HCT116 (cell line): ENCODE data around the gene BTBD9. TPM values are rescaled to one million over a fixed set of nuclear protein-coding genes. Genes with fewer than 3 reads are reported as not detected.

Experiments used
- ATAC-seq: fragments of 200-7000 bp; cut with Tn5 transposase; 2 replicates; pipeline ENCODE4 v1.9.1; 2020; ENCODE audit warnings: mild to moderate bottlenecking, moderate library complexity
- BruUV-seq: library from RNA; stranded (reverse); fragments of 400-500 nt; replicated peaks from 2 replicates; lab custom pipeline; 2021; lab: Mats Ljungman, UMichigan
- CTCF ChIA-PET: fragments of 300-600 bp; sonication (Branson Sonifier 250); formaldehyde crosslinking; loops from one replicate; lab custom pipeline; 2021; ENCODE audit warnings: antibody characterized with exemption; lab: Charles Lee
- POLR2A ChIA-PET: fragments of 300-600, 350-600 bp; sonication (Branson Sonifier 250); formaldehyde crosslinking; loops from one replicate; lab custom pipeline; 2021; ENCODE audit warnings: antibody characterized with exemption; lab: Charles Lee
- RAD21 ChIA-PET, 2 experiments: fragments of 300-600 bp; sonication (Branson Sonifier 250); formaldehyde crosslinking; loops; one replicate each; lab custom pipeline; 2023; ENCODE audit warnings: low total read pairs in 2 of 2; ENCODE audit not compliant: uncharacterized antibody in 2 of 2, unreplicated experiment in 2 of 2, low non-redundant PET in 1 of 2; lab: Charles Lee
- DNase-seq: peaks from one replicate; pipeline ENCODE4 v3.0.0-alpha.2; 2010; ENCODE audit warnings: low read depth, low spot score
- H2AFZ ChIP-seq: fragments of 200-600 bp; shearing (Covaris generic), sonication (generic); 2 replicates; pipeline ENCODE4 v1.6.1; 2017; ENCODE audit warnings: low read depth, mixed run types, mixed read lengths, antibody characterized with exemption, low read length; ENCODE audit not compliant: poor library complexity, severe bottlenecking
- H3K27ac ChIP-seq: 2 replicates; pipeline ENCODE4 v1.5.1; 2012; ENCODE audit warnings: low read depth, low read length
- H3K27me3 ChIP-seq: fragments of 200-600 bp; sonication (generic); 2 replicates; pipeline ENCODE4 v1.6.1; 2016; ENCODE audit warnings: mixed run types, low read length, mixed read lengths; ENCODE audit not compliant: insufficient read depth
- H3K36me3 ChIP-seq, 2 experiments: fragments of 200-500 bp in 1 of 2; fragments of 200-600 bp in 1 of 2; sonication (Bioruptor generic) in 1 of 2; sonication (generic) in 1 of 2; 2 replicates each; pipeline versions ENCODE4 v1.5.1 to v1.6.1; 2014 to 2016; ENCODE audit warnings: low read length in 2 of 2, inconsistent platforms in 1 of 2, mixed read lengths in 1 of 2, mixed run types in 1 of 2; ENCODE audit not compliant: insufficient read depth in 2 of 2, control insufficient read depth in 1 of 2
- H3K4me1 ChIP-seq, 2 experiments: fragments of 200-600 bp in 1 of 2; sonication (generic) in 1 of 2; 2 replicates each; pipeline versions ENCODE4 v1.5.1 to v1.6.1; 2012 to 2017; ENCODE audit warnings: low read length in 2 of 2, inconsistent platforms in 1 of 2, mild to moderate bottlenecking in 1 of 2, mixed read lengths in 1 of 2, mixed run types in 1 of 2, moderate library complexity in 1 of 2; ENCODE audit not compliant: insufficient read depth in 2 of 2, control insufficient read depth in 1 of 2
- H3K4me2 ChIP-seq: fragments of 200-600 bp; sonication (generic); 2 replicates; pipeline ENCODE4 v1.6.1; 2017; ENCODE audit warnings: mixed run types, low read length, mixed read lengths
- H3K4me3 ChIP-seq, 2 experiments: fragments of 200-600 bp in 1 of 2; sonication (generic) in 1 of 2; replicated peaks in 1 of 2; 2 replicates each; pipeline ENCODE4 v1.5.1; 2011 to 2016; ENCODE audit warnings: low read length in 2 of 2, control low read depth in 1 of 2, low read depth in 1 of 2, mild to moderate bottlenecking in 1 of 2, mixed read lengths in 1 of 2, mixed run types in 1 of 2
- H3K79me2 ChIP-seq: fragments of 200-600 bp; sonication (generic); 2 replicates; pipeline ENCODE4 v1.6.1; 2017; ENCODE audit warnings: mild to moderate bottlenecking, mixed run types, low read length, moderate library complexity, mixed read lengths; ENCODE audit not compliant: insufficient read depth
- H3K9ac ChIP-seq: fragments of 200-600 bp; sonication (generic); 2 replicates; pipeline ENCODE4 v1.6.1; 2016; ENCODE audit warnings: low read length, mixed read lengths
- H3K9me2 ChIP-seq: fragments of 200-600 bp; sonication (generic), shearing (Covaris generic); 2 replicates; pipeline ENCODE4 v1.6.1; 2017; ENCODE audit warnings: mixed run types, mild to moderate bottlenecking, moderate library complexity; ENCODE audit not compliant: insufficient read depth
- H3K9me3 ChIP-seq, 2 experiments: fragments of 200-500 bp in 1 of 2; fragments of 200-600 bp in 1 of 2; sonication (Bioruptor generic) in 1 of 2; sonication (generic) in 1 of 2; 2 replicates each; pipeline ENCODE4 v1.6.1; 2014 to 2017; ENCODE audit warnings: low read length in 2 of 2, mixed read lengths in 2 of 2, inconsistent platforms in 1 of 2, low read depth in 1 of 2, mild to moderate bottlenecking in 1 of 2, mixed run types in 1 of 2, moderate library complexity in 1 of 2; ENCODE audit not compliant: control insufficient read depth in 1 of 2, insufficient read depth in 1 of 2
- H4K20me1 ChIP-seq: fragments of 200-600 bp; sonication (generic), shearing (Covaris generic); 2 replicates; pipeline ENCODE4 v1.6.1; 2017; ENCODE audit warnings: mixed run types, mild to moderate bottlenecking, moderate library complexity; ENCODE audit not compliant: insufficient read depth
- CEBPB ChIP-seq: IDR thresholded peaks from 2 replicates; pipeline ENCODE4 v1.6.1; 2012; ENCODE audit warnings: low read depth
- EGR1 ChIP-seq: IDR thresholded peaks from 2 replicates; pipeline ENCODE4 v1.6.1; 2012; ENCODE audit warnings: low read depth
- POLR2A ChIP-seq: IDR thresholded peaks from 2 replicates; pipeline ENCODE4 v1.7.0; 2011; ENCODE audit warnings: borderline replicate concordance; ENCODE audit not compliant: insufficient read depth, insufficient read length; ENCODE audit errors: extremely low read depth
- POLR2AphosphoS5 ChIP-seq: IDR thresholded peaks from 2 replicates; pipeline ENCODE4 v1.6.1; 2011; ENCODE audit warnings: mild to moderate bottlenecking, low read depth, low read length, moderate library complexity
- SIN3A ChIP-seq: IDR thresholded peaks from 2 replicates; pipeline ENCODE4 v1.6.1; 2012; ENCODE audit warnings: low read depth
- TCF7L2 ChIP-seq: IDR thresholded peaks from 2 replicates; pipeline ENCODE4 v1.7.0; 2011; ENCODE audit warnings: borderline replicate concordance, inconsistent platforms; ENCODE audit not compliant: insufficient read depth, insufficient read length; ENCODE audit errors: extremely low read depth
- ZFX ChIP-seq: fragments of 450-650 bp; IDR thresholded peaks from 2 replicates; pipeline ENCODE4 v1.6.1; 2017
- intact Hi-C: fragments of 100-400 bp; cut with micrococcal nuclease; formaldehyde crosslinking; loops from 2 replicates; pipeline ENCODE4 v1.10.0; 2022
- total RNA-seq: library from RNA; stranded (reverse); gene quantifications from one replicate; pipeline ENCODE4 v1.2.1, GENCODE V29; 2021; ENCODE audit not compliant: unreplicated experiment
- TF ChIP-seq, protein P1 (sequence below), 3 experiments: fragments of 200-600 bp in 1 of 3; sonication (generic) in 1 of 3; IDR thresholded peaks in 2 of 3; conservative IDR thresholded peaks in 1 of 3; 2 replicates each; pipeline ENCODE4 v1.5.1; 2012 to 2017; ENCODE audit warnings: low read depth in 2 of 3, low read length in 2 of 3, antibody characterized with exemption in 1 of 3, borderline replicate concordance in 1 of 3, control low read depth in 1 of 3, mild to moderate bottlenecking in 1 of 3, mixed read lengths in 1 of 3, mixed run types in 1 of 3, moderate library complexity in 1 of 3; ENCODE audit not compliant: insufficient read depth in 1 of 3

BTBD9 gene
- total RNA-seq, 1 experiment from 2014 or later = 10.9 TPM

DNA sequence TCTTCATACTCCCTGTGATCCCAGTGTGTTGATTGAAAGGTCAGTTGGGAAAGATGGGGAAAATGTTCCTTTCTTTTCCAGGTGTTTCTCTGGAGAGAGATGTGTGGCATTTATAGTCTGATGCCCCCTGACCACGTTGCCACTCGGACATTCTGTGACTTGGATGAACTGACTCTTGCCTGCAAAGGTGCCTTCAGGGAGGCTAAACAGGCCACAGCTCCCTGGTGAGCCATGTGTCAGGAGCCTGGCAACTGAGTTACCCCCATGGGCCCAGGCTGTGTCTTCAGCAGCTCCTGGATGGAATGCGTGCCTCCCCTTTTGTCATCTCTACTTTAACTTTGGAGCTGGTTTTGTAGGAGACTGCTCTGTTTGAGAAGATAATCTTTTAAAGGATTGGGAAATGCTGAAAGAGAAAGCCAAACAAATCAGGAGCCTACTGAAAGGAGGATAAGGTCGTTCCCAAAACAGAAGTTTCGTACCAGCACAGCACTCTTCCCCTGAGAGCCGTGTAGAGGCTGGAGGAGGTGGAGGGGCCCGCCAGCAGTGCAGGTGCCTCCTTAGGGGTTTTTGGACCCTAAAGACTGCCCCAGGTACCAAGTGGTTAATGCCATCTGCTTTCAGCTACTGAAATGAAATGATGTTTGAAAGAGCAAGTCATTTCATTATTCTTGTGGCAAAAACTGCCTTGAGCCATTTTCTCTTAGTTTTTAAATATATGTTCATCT, 497.4 kb downstream of the BTBD9 start:
- POLR2A ChIA-PET = interaction anchor here (0.6 kb wide), 1 partner anchor 40 kb away, joined by 3 read pairs; no protein-coding TSS in a partner anchor

More for the DNA sequence above, 497.4 kb downstream of the BTBD9 start:
- Histone ChIP-seq H3K79me2 (no peaks in the 10 kb centered on the region), H3K9ac (no peak overlapping the region), H4K20me1 (no peaks in the 10 kb centered on the region), H3K4me2 (no peak overlapping the region), H3K9me2 (no peaks in the 10 kb centered on the region), H2AFZ (no peak overlapping the region), H3K27ac (no peak overlapping the region), H3K27me3 (no peaks in the 10 kb centered on the region), H3K4me1 (no peaks in the 10 kb centered on the region), H3K4me3 (no peak overlapping the region), H3K36me3 (no peaks in the 10 kb centered on the region), H3K9me3 (no peaks in the 10 kb centered on the region)
- no TSS peak for BruUV-seq
- intact Hi-C loops = no loop called here
- ChIA-PET CTCF (no interaction called here), RAD21 (no interaction called here)
- TF ChIP-seq POLR2AphosphoS5 = no peak
- TF ChIP-seq TCF7L2 = no peak
- TF ChIP-seq, protein P1, sequence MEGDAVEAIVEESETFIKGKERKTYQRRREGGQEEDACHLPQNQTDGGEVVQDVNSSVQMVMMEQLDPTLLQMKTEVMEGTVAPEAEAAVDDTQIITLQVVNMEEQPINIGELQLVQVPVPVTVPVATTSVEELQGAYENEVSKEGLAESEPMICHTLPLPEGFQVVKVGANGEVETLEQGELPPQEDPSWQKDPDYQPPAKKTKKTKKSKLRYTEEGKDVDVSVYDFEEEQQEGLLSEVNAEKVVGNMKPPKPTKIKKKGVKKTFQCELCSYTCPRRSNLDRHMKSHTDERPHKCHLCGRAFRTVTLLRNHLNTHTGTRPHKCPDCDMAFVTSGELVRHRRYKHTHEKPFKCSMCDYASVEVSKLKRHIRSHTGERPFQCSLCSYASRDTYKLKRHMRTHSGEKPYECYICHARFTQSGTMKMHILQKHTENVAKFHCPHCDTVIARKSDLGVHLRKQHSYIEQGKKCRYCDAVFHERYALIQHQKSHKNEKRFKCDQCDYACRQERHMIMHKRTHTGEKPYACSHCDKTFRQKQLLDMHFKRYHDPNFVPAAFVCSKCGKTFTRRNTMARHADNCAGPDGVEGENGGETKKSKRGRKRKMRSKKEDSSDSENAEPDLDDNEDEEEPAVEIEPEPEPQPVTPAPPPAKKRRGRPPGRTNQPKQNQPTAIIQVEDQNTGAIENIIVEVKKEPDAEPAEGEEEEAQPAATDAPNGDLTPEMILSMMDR (IDR thresholded peaks at IDR 0.05 in 2 of 3, conservative IDR thresholded peaks at IDR 0.05 in 1 of 3; ENCODE audit: borderline replicate concordance in 1 of 3, insufficient read depth in 1 of 3, low read depth in 2 of 3, low read length in 2 of 3) = no peak
- no peak for TF ChIP-seq EGR1
- TF ChIP-seq CEBPB = no peak
- no peak for TF ChIP-seq SIN3A
- no peak for TF ChIP-seq ZFX
- TF ChIP-seq POLR2A = no peak
- ATAC-seq = no peak
- DNase-seq = no peak
